HL-60/S4 treated with phorbol 12-myristate 13-acetate at 8.2 ng/mL for 4 days and 3 days (cell line): ENCODE results near the gene ACVR1.
"Not testable (repeated sequence)": the region's sequence is repeated elsewhere in the genome, so short reads cannot be mapped to it uniquely, and the experiment has no call there.

Experiments
- in situ Hi-C: fragments of 300-500 bp; cut with MboI; formaldehyde crosslinking; loops from 2 replicates; pipeline ENCODE4 v1.15.0; 2022; ENCODE audit warnings: low sequenced_read_pairs

ACVR1 gene

GRCh38 chr2:157831573-157832315 lies 44.4 kb downstream of the ACVR1 start:
- in situ Hi-C loops: no loop called here

GRCh38 chr2:157830696-157831570 lies 45.2 kb downstream of the ACVR1 start:
- in situ Hi-C loops: no loop called here

GRCh38 chr2:157830266-157830665 lies 45.9 kb downstream of the ACVR1 start:
- in situ Hi-C loops: no loop called here

GRCh38 chr2:157827377-157827776 lies 48.8 kb downstream of the ACVR1 start:
- in situ Hi-C loops: no loop called here

- in situ Hi-C loops: not testable (repeated sequence)
These were observed 49.5 kb downstream of the ACVR1 start for GRCh38 chr2:157826644-157827043.

GRCh38 chr2:157825885-157826284 lies 50.2 kb downstream of the ACVR1 start:
- in situ Hi-C loops: no loop called here

- in situ Hi-C loops: no loop called here
These were observed 53.1 kb downstream of the ACVR1 start for GRCh38 chr2:157822993-157823392.

GRCh38 chr2:157822533-157822932 lies 53.6 kb downstream of the ACVR1 start:
- in situ Hi-C loops: no loop called here

- in situ Hi-C loops: no loop called here
These were observed 54.5 kb downstream of the ACVR1 start for GRCh38 chr2:157821519-157822131.

GRCh38 chr2:157820193-157820592 lies 55.9 kb downstream of the ACVR1 start:
- in situ Hi-C loops: no loop called here

- in situ Hi-C loops: no loop called here
These were observed 56.4 kb downstream of the ACVR1 start for GRCh38 chr2:157819761-157820160.

GRCh38 chr2:157818227-157818626 lies 57.9 kb downstream of the ACVR1 start:
- in situ Hi-C loops: no loop called here

GRCh38 chr2:157815421-157815820 lies 60.7 kb downstream of the ACVR1 start:
- in situ Hi-C loops: no loop called here

GRCh38 chr2:157813467-157813866 lies 62.7 kb downstream of the ACVR1 start:
- in situ Hi-C loops: no loop called here

- in situ Hi-C loops: no loop called here
These were observed 66.1 kb downstream of the ACVR1 start for GRCh38 chr2:157810037-157810436.

- in situ Hi-C loops: no loop called here
These were observed 66.9 kb downstream of the ACVR1 start for GRCh38 chr2:157809212-157809611.

- in situ Hi-C loops: no loop called here
These were observed 67.7 kb downstream of the ACVR1 start for GRCh38 chr2:157808421-157808820.

GRCh38 chr2:157806426-157807077 lies 69.6 kb downstream of the ACVR1 start:
- in situ Hi-C loops: no loop called here

- in situ Hi-C loops: no loop called here
These were observed 70.6 kb downstream of the ACVR1 start for GRCh38 chr2:157805519-157805918.

GRCh38 chr2:157804355-157804754 lies 71.8 kb downstream of the ACVR1 start:
- in situ Hi-C loops: no loop called here

- in situ Hi-C loops: no loop called here
These were observed 72.2 kb downstream of the ACVR1 start for GRCh38 chr2:157803952-157804351.
